ENCODE data around the gene HSP90B1.

DNA sequence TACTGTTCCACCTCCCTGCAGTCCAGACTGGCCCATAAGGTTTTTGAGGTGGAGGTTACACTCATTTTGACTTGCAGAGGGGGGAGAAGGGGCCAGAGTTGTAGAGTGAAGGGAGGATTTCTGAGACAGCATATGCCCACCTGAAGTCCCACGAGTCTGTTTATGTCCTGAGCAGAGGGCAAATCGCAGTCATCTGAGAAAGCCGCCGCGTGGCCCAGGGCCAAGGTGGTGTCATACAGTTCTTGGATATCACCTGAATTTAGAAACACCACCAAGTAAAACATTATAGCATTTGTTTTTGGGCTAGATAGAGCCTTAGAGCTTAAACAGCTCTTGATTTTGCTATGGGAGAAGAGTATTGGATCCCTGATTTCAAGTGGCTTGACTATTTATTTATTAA lies 66.4 kb downstream of the HSP90B1 start:
- TF ChIP-seq POLR2AphosphoS5 (IDR thresholded peaks at IDR 0.05) = no peak
- no peak for TF ChIP-seq POLR2A (IDR thresholded peaks at IDR 0.05)

Data from transverse colon (tissue), 3 donors.